HuH-7 (cell line): ENCODE data around the gene UGT1A7.
"Not testable (repeated sequence)": the region's sequence is repeated elsewhere in the genome, so short reads cannot be mapped to it uniquely, and the experiment has no call there.

Experiments used
- DNase-seq: peaks from one replicate; pipeline ENCODE4 v3.0.0; 2011; ENCODE audit warnings: low spot score

The UGT1A7 gene

GRCh38 chr2:233712611-233713261 is 31.0 kb downstream of the UGT1A7 start, which contains the start of gene UGT1A5:
Gene UGT1A5, plus strand, starts transcription at chr2:233712907. Its CDS starts 85 bp downstream, at chr2:233712992.
- no peak for DNase-seq

- DNase-seq: no peak
Measured at GRCh38 chr2:233713262-233713615, 31.5 kb downstream of the UGT1A7 start.

GRCh38 chr2:233714121-233714520 is 32.4 kb downstream of the UGT1A7 start:
- DNase-seq: no peak

GRCh38 chr2:233718552-233718951 is 36.9 kb downstream of the UGT1A7 start, which contains the start of gene UGT1A4:
Gene UGT1A4, plus strand, starts transcription at chr2:233718736. Its CDS starts 85 bp downstream, at chr2:233718821.
- no peak for DNase-seq

- peak; percentile 26 for DNase-seq
Measured at GRCh38 chr2:233728723-233729301, 47.1 kb downstream of the UGT1A7 start, which contains the start of gene UGT1A3. Gene UGT1A3, plus strand, starts transcription at chr2:233729042. Its CDS starts 85 bp downstream, at chr2:233729127.

- peak; percentile 29 for DNase-seq
Measured at GRCh38 chr2:233736868-233737653, 55.4 kb downstream of the UGT1A7 start.

GRCh38 chr2:233740870-233741269 is 59.2 kb downstream of the UGT1A7 start:
- DNase-seq: no peak

- no peak for DNase-seq
Measured at GRCh38 chr2:233743464-233744259, 62.0 kb downstream of the UGT1A7 start.

GRCh38 chr2:233745073-233745755 is 63.5 kb downstream of the UGT1A7 start:
- peak; percentile 77 for DNase-seq

GRCh38 chr2:233745838-233746237 is 64.1 kb downstream of the UGT1A7 start:
- not testable (repeated sequence) for DNase-seq

- DNase-seq: no peak
Measured at GRCh38 chr2:233746475-233747282, 65.0 kb downstream of the UGT1A7 start.

- no peak for DNase-seq
Measured at GRCh38 chr2:233747283-233747544, 65.5 kb downstream of the UGT1A7 start.

GRCh38 chr2:233750689-233751088 is 69.0 kb downstream of the UGT1A7 start:
- DNase-seq: not testable (repeated sequence)

GRCh38 chr2:233751212-233752009 is 69.7 kb downstream of the UGT1A7 start:
- not testable (repeated sequence) for DNase-seq

- no peak for DNase-seq
Measured at GRCh38 chr2:233754872-233755611, 73.3 kb downstream of the UGT1A7 start.

GRCh38 chr2:233756429-233757081 is 74.9 kb downstream of the UGT1A7 start:
- peak; percentile 86 for DNase-seq

GRCh38 chr2:233758141-233758540 is 76.4 kb downstream of the UGT1A7 start:
- no peak for DNase-seq

GRCh38 chr2:233758849-233759248 is 77.1 kb downstream of the UGT1A7 start:
- DNase-seq: no peak

GRCh38 chr2:233760043-233760442 is 78.3 kb downstream of the UGT1A7 start, which contains the start of gene UGT1A1:
Gene UGT1A1, plus strand, starts transcription at chr2:233760270. Its CDS starts 18 bp downstream, at chr2:233760288.
- DNase-seq: peak; percentile 35
